IPS-18c (cell line): ENCODE results near the gene INPP4A.

Experiments
- H3K4me3 ChIP-seq: 2 replicates; pipeline ENCODE4 v1.7.0; 2013; ENCODE audit warnings: low read depth, mild to moderate bottlenecking, low read length, moderate library complexity; ENCODE audit not compliant: insufficient read depth
- H3K9me3 ChIP-seq: one replicate; pipeline ENCODE4 v1.6.1; 2013; ENCODE audit warnings: mild to moderate bottlenecking, low read length, moderate library complexity; ENCODE audit not compliant: control insufficient read depth, insufficient read depth

The INPP4A gene

GRCh38 chr2:98511981-98512380 lies 67.3 kb downstream of the INPP4A start:
- Histone ChIP-seq H3K4me3 (no peak overlapping the region), H3K9me3 (peaks cover 2% of the 10 kb centered on the region)

- Histone ChIP-seq H3K4me3 (no peak overlapping the region), H3K9me3 (peaks cover 2% of the 10 kb centered on the region)
Observed at GRCh38 chr2:98512699-98513098, 68.0 kb downstream of the INPP4A start.

- peaks cover 2% of the 10 kb centered on the region for H3K9me3 ChIP-seq
- no peak overlapping the region for H3K4me3 ChIP-seq
Observed at GRCh38 chr2:98514096-98514639, 69.5 kb downstream of the INPP4A start.

- Histone ChIP-seq H3K9me3 (peaks cover 2% of the 10 kb centered on the region), H3K4me3 (no peak overlapping the region)
Observed at GRCh38 chr2:98514879-98515249, 70.2 kb downstream of the INPP4A start.

- peaks cover 2% of the 10 kb centered on the region for H3K9me3 ChIP-seq
- no peak overlapping the region for H3K4me3 ChIP-seq
Observed at GRCh38 chr2:98515250-98515991, 70.8 kb downstream of the INPP4A start.

GRCh38 chr2:98516571-98516970 lies 71.9 kb downstream of the INPP4A start:
- no peak overlapping the region for H3K4me3 ChIP-seq
- peaks cover 2% of the 10 kb centered on the region for H3K9me3 ChIP-seq

GRCh38 chr2:98517636-98518035 lies 73.0 kb downstream of the INPP4A start:
- peaks cover 2% of the 10 kb centered on the region for H3K9me3 ChIP-seq
- no peak overlapping the region for H3K4me3 ChIP-seq

GRCh38 chr2:98518101-98518500 lies 73.4 kb downstream of the INPP4A start:
- Histone ChIP-seq H3K9me3 (peaks cover 2% of the 10 kb centered on the region), H3K4me3 (no peak overlapping the region)

GRCh38 chr2:98519156-98519555 lies 74.5 kb downstream of the INPP4A start:
- Histone ChIP-seq H3K9me3 (peaks cover 2% of the 10 kb centered on the region), H3K4me3 (no peak overlapping the region)

- Histone ChIP-seq H3K4me3 (no peak overlapping the region), H3K9me3 (peaks cover 2% of the 10 kb centered on the region)
Observed at GRCh38 chr2:98519851-98520250, 75.2 kb downstream of the INPP4A start.

GRCh38 chr2:98520806-98521205 lies 76.1 kb downstream of the INPP4A start:
- Histone ChIP-seq H3K9me3 (no peaks in the 10 kb centered on the region), H3K4me3 (no peak overlapping the region)

- H3K4me3 ChIP-seq, result no peak overlapping the region
- no peaks in the 10 kb centered on the region for H3K9me3 ChIP-seq
Observed at GRCh38 chr2:98521266-98521665, 76.6 kb downstream of the INPP4A start.

GRCh38 chr2:98522854-98523253 lies 78.2 kb downstream of the INPP4A start:
- no peaks in the 10 kb centered on the region for H3K9me3 ChIP-seq
- H3K4me3 ChIP-seq, result no peak overlapping the region

GRCh38 chr2:98524168-98524567 lies 79.5 kb downstream of the INPP4A start:
- Histone ChIP-seq H3K4me3 (no peak overlapping the region), H3K9me3 (no peaks in the 10 kb centered on the region)

GRCh38 chr2:98528349-98528748 lies 83.7 kb downstream of the INPP4A start:
- H3K9me3 ChIP-seq, result no peaks in the 10 kb centered on the region
- no peak overlapping the region for H3K4me3 ChIP-seq

GRCh38 chr2:98530114-98530513 lies 85.5 kb downstream of the INPP4A start:
- Histone ChIP-seq H3K4me3 (no peak overlapping the region), H3K9me3 (no peaks in the 10 kb centered on the region)

GRCh38 chr2:98532756-98533155 lies 88.1 kb downstream of the INPP4A start:
- H3K4me3 ChIP-seq, result no peak overlapping the region
- H3K9me3 ChIP-seq, result no peaks in the 10 kb centered on the region

GRCh38 chr2:98533547-98533946 lies 88.9 kb downstream of the INPP4A start:
- Histone ChIP-seq H3K4me3 (no peak overlapping the region), H3K9me3 (no peaks in the 10 kb centered on the region)

- no peak overlapping the region for H3K4me3 ChIP-seq
- no peaks in the 10 kb centered on the region for H3K9me3 ChIP-seq
Observed at GRCh38 chr2:98534761-98535160, 90.1 kb downstream of the INPP4A start.
